Measurements from ENCODE around the gene SRCAP.
A peak's percentile ranks its signal among the peaks of the same experiment; 100 is the strongest.

Gene SRCAP

DNA sequence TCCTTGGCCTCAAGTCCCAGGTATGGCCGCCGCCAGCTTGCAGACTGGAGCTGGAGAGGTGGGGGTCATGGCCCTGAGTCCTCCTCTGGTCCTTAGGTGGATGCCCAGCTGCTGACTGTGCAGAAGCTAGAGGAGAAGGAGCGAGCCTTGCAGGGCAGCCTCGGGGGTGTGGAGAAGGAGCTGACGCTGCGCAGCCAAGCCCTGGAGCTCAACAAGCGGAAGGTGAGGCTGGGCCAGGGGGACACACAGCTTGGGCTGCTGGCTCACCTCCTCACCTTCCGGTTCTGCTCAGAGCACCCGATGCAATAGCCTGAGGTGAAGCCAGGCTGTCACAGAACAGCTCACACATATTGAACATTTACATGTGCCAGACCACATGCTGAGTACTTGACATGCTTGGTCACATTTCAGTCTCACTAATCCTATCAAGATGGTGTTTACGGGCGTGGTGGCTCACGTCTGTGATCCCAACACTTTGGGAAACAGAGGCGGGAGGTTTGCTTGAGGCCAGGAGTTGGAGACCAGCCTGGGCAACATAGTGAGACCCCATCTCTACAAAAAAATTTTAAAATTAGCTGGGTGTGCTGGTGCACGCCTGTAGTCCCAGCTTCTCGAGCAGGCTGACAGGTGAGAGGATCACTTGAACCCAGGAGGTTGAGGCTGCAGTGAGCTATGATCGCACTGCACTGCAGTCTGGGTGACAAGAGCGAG is 70.6 kb downstream of the SRCAP start:
- no peaks in the 10 kb centered on the region for H3K4me1 ChIP-seq (ENCODE audit: control insufficient read depth, insufficient read depth, low read length)
- no peak overlapping the region for H3K4me3 ChIP-seq (ENCODE audit: low read depth, low read length)
- no peaks in the 10 kb centered on the region for H3K9me3 ChIP-seq (ENCODE audit: control insufficient read depth, insufficient read depth, low read depth, low read length)
- no peak overlapping the region for H3K9ac ChIP-seq (ENCODE audit: low read length)
- no peak overlapping the region for H3K27ac ChIP-seq (ENCODE audit: low read depth, low read length)
- peaks cover 98% of the 10 kb centered on the region for H3K36me3 ChIP-seq (ENCODE audit: control insufficient read depth, insufficient read depth, low read length)
- no peaks in the 10 kb centered on the region for H3K27me3 ChIP-seq (ENCODE audit: control insufficient read depth, insufficient read depth, low read length)

DNA sequence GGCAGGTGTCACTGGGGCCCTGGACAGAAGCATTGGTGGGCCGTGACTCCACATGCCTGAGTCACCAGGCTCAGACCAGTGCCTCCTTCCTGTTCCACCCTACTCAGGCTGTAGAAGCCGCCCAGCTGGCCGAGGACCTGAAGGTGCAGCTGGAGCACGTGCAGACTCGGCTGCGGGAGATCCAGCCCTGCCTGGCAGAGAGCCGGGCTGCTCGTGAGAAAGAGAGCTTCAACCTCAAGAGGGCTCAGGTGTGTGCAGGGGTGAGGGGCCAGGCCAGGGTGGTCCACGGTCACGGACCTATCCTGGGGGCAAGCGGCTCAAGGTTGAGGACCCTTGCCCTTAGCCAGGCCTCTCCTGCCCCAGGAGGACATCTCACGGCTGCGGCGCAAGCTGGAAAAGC is 72.8 kb downstream of the SRCAP start:
- H3K4me3 ChIP-seq (ENCODE audit: low read depth, low read length): no peak overlapping the region
- H3K27me3 ChIP-seq (ENCODE audit: control insufficient read depth, insufficient read depth, low read length): no peaks in the 10 kb centered on the region
- H3K4me1 ChIP-seq (ENCODE audit: control insufficient read depth, insufficient read depth, low read length): peaks cover 3% of the 10 kb centered on the region
- peaks cover 78% of the 10 kb centered on the region for H3K36me3 ChIP-seq (ENCODE audit: control insufficient read depth, insufficient read depth, low read length)
- H3K9ac ChIP-seq (ENCODE audit: low read length): no peak overlapping the region
- H3K9me3 ChIP-seq (ENCODE audit: control insufficient read depth, insufficient read depth, low read depth, low read length): no peaks in the 10 kb centered on the region
- H3K27ac ChIP-seq (ENCODE audit: low read depth, low read length): no peak overlapping the region

DNA sequence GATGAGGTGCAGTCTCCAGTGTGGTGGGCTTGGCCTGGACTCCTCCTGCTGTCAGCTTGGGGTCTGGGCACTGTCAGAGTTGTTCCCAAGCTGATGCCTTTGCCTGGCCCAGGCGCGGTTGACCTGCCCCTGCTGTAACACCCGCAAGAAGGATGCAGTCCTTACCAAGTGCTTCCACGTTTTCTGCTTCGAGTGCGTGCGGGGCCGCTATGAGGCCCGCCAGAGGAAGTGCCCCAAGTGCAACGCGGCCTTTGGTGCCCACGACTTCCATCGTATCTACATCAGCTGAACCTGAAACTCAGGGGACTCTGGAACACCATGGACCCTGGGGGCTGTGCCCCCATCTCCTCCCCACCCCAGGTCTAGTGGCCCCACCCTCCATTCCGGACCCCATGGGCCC is 74.9 kb downstream of the SRCAP start:
- Histone ChIP-seq H3K27ac (ENCODE audit: low read depth, low read length) (no peak overlapping the region), H3K27me3 (ENCODE audit: control insufficient read depth, insufficient read depth, low read length) (no peaks in the 10 kb centered on the region), H3K4me3 (ENCODE audit: low read depth, low read length) (no peak overlapping the region), H3K9ac (ENCODE audit: low read length) (no peak overlapping the region), H3K36me3 (ENCODE audit: control insufficient read depth, insufficient read depth, low read length) (peaks cover 57% of the 10 kb centered on the region), H3K4me1 (ENCODE audit: control insufficient read depth, insufficient read depth, low read length) (peaks cover 11% of the 10 kb centered on the region), H3K9me3 (ENCODE audit: control insufficient read depth, insufficient read depth, low read depth, low read length) (no peaks in the 10 kb centered on the region)

DNA sequence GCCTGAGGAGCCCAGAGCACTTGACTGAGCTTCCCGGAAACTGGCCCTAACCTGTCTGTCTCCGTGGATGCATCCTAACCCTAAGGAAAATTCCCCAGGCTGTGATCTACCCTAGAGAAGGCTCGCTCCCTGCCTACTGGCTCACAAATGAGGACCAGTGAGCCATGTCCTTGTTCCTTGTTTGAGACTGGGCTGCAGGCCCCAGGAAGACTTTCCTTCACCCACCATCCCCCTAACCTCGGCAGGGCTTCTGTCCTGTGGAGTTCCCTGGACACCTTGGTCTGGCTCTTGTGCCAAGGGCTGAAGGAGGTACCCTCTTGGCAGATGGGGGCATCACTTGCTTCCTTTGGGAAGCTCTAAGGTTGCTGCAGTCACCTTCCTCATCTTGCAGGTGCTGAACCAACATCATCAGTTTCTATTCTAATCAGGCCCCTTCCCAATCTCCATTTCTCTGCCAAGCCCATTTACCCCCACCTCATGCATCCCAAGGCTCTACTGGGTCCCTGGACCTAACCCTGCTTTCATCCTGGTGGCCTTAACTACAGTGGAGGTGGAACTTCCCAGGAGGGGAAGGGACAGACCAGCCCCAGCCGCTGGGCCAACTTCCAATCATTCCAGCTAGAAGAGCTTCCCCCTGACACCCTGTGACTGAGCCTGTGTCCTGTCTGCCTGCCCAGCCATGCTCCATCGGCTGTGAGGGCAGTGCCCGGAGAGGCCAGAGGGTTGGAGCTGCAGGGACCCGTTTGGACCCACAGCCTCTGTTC is 75.6 kb downstream of the SRCAP start:
- H3K4me1 ChIP-seq (ENCODE audit: control insufficient read depth, insufficient read depth, low read length): peaks cover 14% of the 10 kb centered on the region
- H3K4me3 ChIP-seq (ENCODE audit: low read depth, low read length): peak overlapping the region; percentile 78
- H3K27me3 ChIP-seq (ENCODE audit: control insufficient read depth, insufficient read depth, low read length): no peaks in the 10 kb centered on the region
- no peaks in the 10 kb centered on the region for H3K9me3 ChIP-seq (ENCODE audit: control insufficient read depth, insufficient read depth, low read depth, low read length)
- H3K36me3 ChIP-seq (ENCODE audit: control insufficient read depth, insufficient read depth, low read length): peaks cover 50% of the 10 kb centered on the region
- no peak overlapping the region for H3K27ac ChIP-seq (ENCODE audit: low read depth, low read length)
- H3K9ac ChIP-seq (ENCODE audit: low read length): peak overlapping the region; percentile 94

DNA sequence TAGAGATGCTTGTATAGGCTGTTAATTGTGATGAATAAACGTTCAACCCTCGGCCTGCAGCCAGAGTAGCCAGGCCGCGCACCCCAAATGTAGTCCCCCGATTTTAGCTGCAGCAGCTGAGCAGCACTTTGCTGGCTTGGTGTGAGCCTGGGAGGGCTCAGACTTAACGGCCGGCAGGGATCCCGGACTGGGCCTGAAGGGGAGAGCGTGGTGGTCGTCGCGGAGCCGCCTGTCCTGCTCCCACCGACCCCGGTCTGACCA is 76.1 kb downstream of the SRCAP start:
- Histone ChIP-seq H3K9me3 (ENCODE audit: control insufficient read depth, insufficient read depth, low read depth, low read length) (no peaks in the 10 kb centered on the region), H3K27me3 (ENCODE audit: control insufficient read depth, insufficient read depth, low read length) (no peaks in the 10 kb centered on the region), H3K36me3 (ENCODE audit: control insufficient read depth, insufficient read depth, low read length) (peaks cover 45% of the 10 kb centered on the region), H3K27ac (ENCODE audit: low read depth, low read length) (peak overlapping the region; percentile 84; the same call in 1 of the 2 replicates), H3K4me1 (ENCODE audit: control insufficient read depth, insufficient read depth, low read length) (peaks cover 14% of the 10 kb centered on the region), H3K4me3 (ENCODE audit: low read depth, low read length) (peak overlapping the region; percentile 78), H3K9ac (ENCODE audit: low read length) (peak overlapping the region; percentile 94)

DNA sequence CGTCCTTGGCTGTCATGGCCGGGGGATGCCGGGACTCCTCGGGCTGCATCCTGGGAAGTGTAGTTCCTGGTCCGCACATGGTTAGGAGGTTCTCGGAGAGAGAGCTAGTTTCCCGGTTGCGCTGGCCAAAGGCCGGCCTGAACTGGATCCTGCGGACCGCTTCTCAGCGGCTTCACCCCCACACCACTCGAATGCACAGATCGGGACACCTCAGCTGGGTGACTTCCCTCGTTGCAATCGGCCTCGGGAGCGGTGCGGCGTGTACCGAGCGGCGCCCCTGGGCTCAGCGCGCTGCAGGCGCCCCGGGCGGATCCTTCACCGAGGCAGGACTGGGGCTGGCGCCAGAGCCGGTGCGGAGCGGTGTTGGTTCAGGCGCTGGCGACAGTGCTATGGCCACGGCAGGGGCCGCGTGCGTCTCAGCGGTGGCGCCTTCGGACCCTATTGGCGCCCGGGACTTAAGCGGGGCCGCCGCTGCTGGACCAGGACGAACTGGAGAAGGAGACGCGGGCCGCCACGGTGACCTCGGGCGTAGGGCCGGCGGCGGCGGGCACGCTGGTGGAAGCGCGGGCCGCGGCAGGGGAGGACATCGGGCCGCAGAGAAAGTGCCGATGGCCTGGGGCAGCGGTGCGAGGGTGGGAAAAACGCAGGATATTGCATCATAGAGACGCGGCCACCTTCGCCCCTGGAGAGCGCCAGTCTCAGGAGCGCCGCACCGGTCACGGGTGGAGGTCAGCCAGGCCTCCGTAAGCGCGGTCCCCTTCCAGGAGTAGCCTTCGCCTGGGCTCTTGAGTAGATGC is 76.6 kb downstream of the SRCAP start:
- H3K9me3 ChIP-seq (ENCODE audit: control insufficient read depth, insufficient read depth, low read depth, low read length): no peaks in the 10 kb centered on the region

DNA sequence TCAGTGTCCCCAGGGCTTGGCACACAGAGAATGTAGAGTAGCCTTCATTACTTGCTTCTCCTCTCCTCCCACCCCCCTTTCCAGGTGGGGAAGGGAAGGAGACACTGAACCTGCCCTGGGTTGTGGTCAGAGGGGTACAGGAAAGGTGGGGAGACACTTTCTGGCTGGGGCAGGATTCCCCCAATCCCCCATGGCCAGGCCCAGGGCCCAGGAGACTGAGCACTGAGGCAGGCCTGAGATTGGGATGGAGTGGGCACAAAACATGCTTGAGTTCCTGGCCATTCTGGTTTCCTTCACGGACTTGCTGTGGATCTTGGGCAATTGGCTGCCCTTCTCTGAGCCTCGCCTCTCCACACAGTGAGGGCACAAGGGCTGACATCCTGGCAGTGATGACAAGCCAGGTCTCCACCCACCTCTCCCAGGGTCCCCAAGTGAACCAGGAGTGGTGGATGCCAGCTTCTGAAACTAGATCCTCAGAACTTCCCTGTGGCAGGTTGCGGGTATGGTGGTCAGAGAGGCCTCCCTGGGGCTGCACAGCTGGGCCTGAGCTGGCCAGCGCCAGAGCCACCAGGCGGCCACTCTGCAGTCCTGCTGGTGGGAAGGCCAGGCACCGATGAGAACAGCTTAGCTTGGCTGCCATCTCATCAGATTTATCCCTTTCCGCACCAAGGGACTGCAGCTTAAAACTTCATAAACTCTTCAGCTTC is 78.8 kb downstream of the SRCAP start:
- Histone ChIP-seq H3K9ac (ENCODE audit: low read length) (no peak overlapping the region), H3K4me1 (ENCODE audit: control insufficient read depth, insufficient read depth, low read length) (peaks cover 14% of the 10 kb centered on the region), H3K27ac (ENCODE audit: low read depth, low read length) (no peak overlapping the region), H3K27me3 (ENCODE audit: control insufficient read depth, insufficient read depth, low read length) (no peaks in the 10 kb centered on the region), H3K9me3 (ENCODE audit: control insufficient read depth, insufficient read depth, low read depth, low read length) (no peaks in the 10 kb centered on the region), H3K4me3 (ENCODE audit: low read depth, low read length) (no peak overlapping the region), H3K36me3 (ENCODE audit: control insufficient read depth, insufficient read depth, low read length) (peaks cover 31% of the 10 kb centered on the region)

More for the DNA sequence above, 76.6 kb downstream of the SRCAP start:
- Histone ChIP-seq H3K4me3 (ENCODE audit: low read depth, low read length) (peak overlapping the region; percentile 78), H3K4me1 (ENCODE audit: control insufficient read depth, insufficient read depth, low read length) (peaks cover 14% of the 10 kb centered on the region), H3K36me3 (ENCODE audit: control insufficient read depth, insufficient read depth, low read length) (peaks cover 40% of the 10 kb centered on the region), H3K27me3 (ENCODE audit: control insufficient read depth, insufficient read depth, low read length) (no peaks in the 10 kb centered on the region), H3K9ac (ENCODE audit: low read length) (peak overlapping the region; percentile 94), H3K27ac (ENCODE audit: low read depth, low read length) (peak overlapping the region; percentile 84)

DNA sequence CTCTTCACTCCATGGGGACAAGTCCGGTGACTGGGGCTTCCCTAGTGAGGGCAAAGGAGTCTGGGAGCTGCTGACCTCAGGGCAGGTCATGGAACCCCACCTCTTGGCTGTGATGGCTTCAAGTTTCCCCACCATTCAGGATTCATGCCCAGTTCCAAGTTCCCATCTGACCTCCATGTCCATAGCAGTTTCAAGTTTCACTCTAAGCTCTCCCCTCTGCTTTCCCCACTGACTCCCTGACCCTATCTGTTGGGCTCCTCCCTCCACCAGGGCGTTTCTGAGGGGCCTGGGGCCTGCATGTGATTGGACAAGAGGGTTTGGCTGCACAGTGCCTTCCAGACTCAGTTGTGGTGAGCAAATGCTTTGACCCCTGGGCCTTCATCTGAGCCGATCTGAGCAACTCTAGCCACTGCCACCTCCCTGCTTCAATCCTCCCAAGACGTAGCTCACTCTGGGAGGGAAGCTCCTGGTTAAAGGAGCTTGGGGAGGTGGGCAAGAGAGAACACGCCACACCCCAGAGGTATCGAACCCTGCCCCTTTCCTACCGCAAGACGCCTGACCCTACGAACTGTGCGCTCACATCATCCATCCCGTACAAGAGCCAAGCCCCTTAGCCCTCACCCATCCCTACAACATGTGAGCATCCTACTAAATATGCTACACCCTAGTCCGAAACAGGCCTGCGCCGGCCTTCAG is 79.7 kb downstream of the SRCAP start:
- H3K9me3 ChIP-seq (ENCODE audit: control insufficient read depth, insufficient read depth, low read depth, low read length): no peaks in the 10 kb centered on the region
- H3K4me3 ChIP-seq (ENCODE audit: low read depth, low read length): no peak overlapping the region
- H3K27me3 ChIP-seq (ENCODE audit: control insufficient read depth, insufficient read depth, low read length): no peaks in the 10 kb centered on the region
- H3K27ac ChIP-seq (ENCODE audit: low read depth, low read length): no peak overlapping the region
- peaks cover 14% of the 10 kb centered on the region for H3K4me1 ChIP-seq (ENCODE audit: control insufficient read depth, insufficient read depth, low read length)
- H3K36me3 ChIP-seq (ENCODE audit: control insufficient read depth, insufficient read depth, low read length): peaks cover 31% of the 10 kb centered on the region
- no peak overlapping the region for H3K9ac ChIP-seq (ENCODE audit: low read length)

DNA sequence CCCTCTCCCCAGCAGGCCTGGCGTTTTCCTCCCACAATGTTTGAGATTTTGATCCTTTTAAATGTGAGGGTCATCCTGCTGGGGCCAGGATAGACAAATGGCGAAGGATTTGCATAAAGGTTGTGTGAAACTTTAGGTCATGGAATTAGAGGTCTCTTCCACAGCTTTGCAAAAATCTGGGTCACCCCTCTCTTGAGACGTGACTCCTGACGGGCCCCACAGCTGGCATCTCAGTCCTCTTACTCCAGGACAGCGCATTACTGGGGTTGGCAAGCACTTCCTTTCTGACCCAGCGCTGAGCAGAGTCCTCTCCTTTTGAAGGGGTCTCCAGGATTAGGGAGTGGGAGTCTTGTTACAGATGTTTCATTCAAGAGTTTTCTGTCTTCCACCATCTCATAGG is 80.6 kb downstream of the SRCAP start:
- peaks cover 24% of the 10 kb centered on the region for H3K36me3 ChIP-seq (ENCODE audit: control insufficient read depth, insufficient read depth, low read length)
- no peak overlapping the region for H3K9ac ChIP-seq (ENCODE audit: low read length)
- H3K27me3 ChIP-seq (ENCODE audit: control insufficient read depth, insufficient read depth, low read length): no peaks in the 10 kb centered on the region
- H3K4me1 ChIP-seq (ENCODE audit: control insufficient read depth, insufficient read depth, low read length): peaks cover 14% of the 10 kb centered on the region
- no peaks in the 10 kb centered on the region for H3K9me3 ChIP-seq (ENCODE audit: control insufficient read depth, insufficient read depth, low read depth, low read length)
- no peak overlapping the region for H3K4me3 ChIP-seq (ENCODE audit: low read depth, low read length)
- H3K27ac ChIP-seq (ENCODE audit: low read depth, low read length): no peak overlapping the region

DNA sequence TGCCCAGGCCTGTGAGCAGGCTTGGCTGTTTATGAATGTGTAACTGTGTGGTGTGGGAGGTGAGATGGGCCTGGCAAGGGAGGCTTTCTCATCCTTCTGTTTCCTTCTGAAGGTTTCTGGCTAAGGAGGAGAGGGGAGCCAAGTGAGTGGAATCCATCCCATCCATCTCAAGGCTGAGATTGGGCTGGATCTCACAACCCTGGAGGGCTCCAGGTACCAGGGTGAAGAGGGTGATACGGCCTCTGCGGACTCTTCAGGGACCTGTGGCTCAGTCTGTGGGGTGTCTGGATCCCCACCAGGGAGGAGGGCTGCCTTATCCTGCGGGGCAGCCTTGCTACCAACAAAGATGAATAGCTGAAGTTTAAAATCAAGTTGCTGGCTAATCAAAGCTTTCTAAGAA is 81.0 kb downstream of the SRCAP start:
- Histone ChIP-seq H3K36me3 (ENCODE audit: control insufficient read depth, insufficient read depth, low read length) (peaks cover 23% of the 10 kb centered on the region), H3K4me3 (ENCODE audit: low read depth, low read length) (no peak overlapping the region), H3K27me3 (ENCODE audit: control insufficient read depth, insufficient read depth, low read length) (no peaks in the 10 kb centered on the region), H3K27ac (ENCODE audit: low read depth, low read length) (no peak overlapping the region), H3K9me3 (ENCODE audit: control insufficient read depth, insufficient read depth, low read depth, low read length) (no peaks in the 10 kb centered on the region), H3K4me1 (ENCODE audit: control insufficient read depth, insufficient read depth, low read length) (peaks cover 14% of the 10 kb centered on the region), H3K9ac (ENCODE audit: low read length) (no peak overlapping the region)
